Activated T-helper 2 cell treated with anti-CD3 and anti-CD28 coated beads, Interferon-gamma antibody, Interleukin-2, Interleukin-4, amounts not matched to agents 10 μg/mL and 5 μg/mL and 100 μg/mL, durations not matched to agents 14 hours and 24 hours and 36 hours (primary cell): ENCODE measurements around the gene PRRX1. TPM values are rescaled to one million over a fixed set of nuclear protein-coding genes. Genes with fewer than 3 reads are reported as not detected.

Source experiments
- DNase-seq: peaks from one replicate; pipeline ENCODE4 v3.0.0; 2021; ENCODE audit warnings: low spot score
- H3K27ac Mint-ChIP-seq: one replicate; pipeline ENCODE4 v1.8.0; 2021; ENCODE audit warnings: mixed read lengths
- H3K27me3 Mint-ChIP-seq: one replicate; pipeline ENCODE4 v1.8.0; 2021; ENCODE audit warnings: low read depth, mixed read lengths
- H3K36me3 Mint-ChIP-seq: one replicate; pipeline ENCODE4 v1.8.0; 2021; ENCODE audit warnings: low read depth, mixed read lengths
- H3K4me1 Mint-ChIP-seq: one replicate; pipeline ENCODE4 v1.8.0; 2021; ENCODE audit warnings: low read depth, mixed read lengths
- H3K4me3 Mint-ChIP-seq: one replicate; pipeline ENCODE4 v1.8.0; 2021; ENCODE audit warnings: low read depth, mild to moderate bottlenecking, moderate library complexity, mixed read lengths
- H3K9me3 Mint-ChIP-seq: one replicate; pipeline ENCODE4 v1.8.0; 2021; ENCODE audit warnings: mixed read lengths
- intact Hi-C: fragments of 100-400 bp; cut with micrococcal nuclease; formaldehyde crosslinking; loops from one replicate; pipeline ENCODE4 v1.15.1; 2023
- total RNA-seq: library from RNA; stranded (reverse); gene quantifications from 2 replicates; pipeline ENCODE4 v1.2.3, GENCODE V29; 2022

Gene PRRX1
- total RNA-seq, 1 donor from 2014 or later: not detected

DNA sequence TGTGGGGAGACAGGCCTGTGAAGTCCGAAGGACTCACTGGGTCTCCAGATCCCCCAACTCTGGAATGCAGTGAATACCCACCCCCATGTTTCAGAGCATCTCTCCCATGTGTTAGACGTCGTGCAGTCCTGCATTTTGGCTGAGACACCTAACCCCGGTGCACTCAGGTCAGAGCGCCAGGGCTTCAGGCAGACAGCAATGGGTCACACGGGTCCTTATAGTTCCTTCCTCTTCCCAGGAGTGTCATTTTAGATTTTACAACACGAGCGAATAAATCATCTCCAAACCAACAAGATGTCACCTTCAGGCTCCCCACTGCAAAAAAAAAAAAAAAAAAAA, 5.1 kb downstream of the PRRX1 start:
- Mint-ChIP-seq H3K27me3 (peaks cover 87% of the 10 kb centered on the region), H3K9me3 (no peaks in the 10 kb centered on the region), H3K36me3 (no peaks in the 10 kb centered on the region), H3K4me1 (peaks cover 8% of the 10 kb centered on the region), H3K27ac (no peak overlapping the region), H3K4me3 (no peak overlapping the region)
- DNase-seq: no peak
- intact Hi-C loops: loop anchor here (10.0 kb wide), 2 partner anchors 74 to 154 kb away; no protein-coding TSS in a partner anchor

DNA sequence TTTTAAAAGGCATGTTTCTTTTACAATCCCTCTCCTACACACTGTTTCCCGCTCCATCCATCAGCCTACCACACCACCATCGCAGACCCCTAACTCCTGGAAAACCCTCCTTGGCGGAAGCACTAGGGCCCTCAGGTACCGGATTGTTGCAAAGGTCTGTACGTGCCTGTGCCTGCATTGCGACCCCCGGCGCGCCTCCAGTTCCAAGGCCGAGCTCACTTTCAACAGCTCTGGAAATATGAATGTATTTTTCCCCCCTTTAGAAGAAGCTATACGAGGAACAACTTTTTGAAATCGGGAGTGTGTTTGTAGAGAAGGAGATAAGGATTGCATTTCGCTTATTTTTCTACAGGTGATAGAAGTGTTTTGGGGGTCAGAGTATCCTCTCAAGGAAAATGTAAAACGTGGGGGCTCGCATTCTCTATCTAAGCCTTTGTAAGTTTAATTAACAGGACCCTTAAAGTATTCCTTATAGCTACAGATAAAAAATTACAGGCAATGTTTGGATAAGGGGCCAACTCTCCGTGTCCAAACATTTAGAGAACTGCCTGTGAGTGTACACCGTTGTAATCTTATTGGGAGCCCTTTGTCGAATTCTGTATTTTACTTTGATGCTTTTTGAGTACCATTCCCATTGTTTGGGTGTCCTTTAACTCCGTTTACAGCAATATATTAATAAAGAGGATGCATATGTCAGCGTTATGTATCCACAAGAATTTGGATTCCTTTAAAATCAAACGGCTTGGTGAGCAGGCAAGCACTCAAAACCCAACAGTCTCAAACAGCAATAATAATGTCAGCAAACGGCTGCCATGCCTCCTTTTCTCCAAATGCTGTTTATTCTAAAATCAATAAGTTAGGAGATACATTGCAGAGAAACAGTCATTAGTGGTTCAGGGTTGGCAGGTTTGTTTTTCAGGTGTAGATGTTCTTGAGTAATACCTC, 5.9 kb downstream of the PRRX1 start:
- intact Hi-C loops: loop anchor here (10.0 kb wide), 2 partner anchors 75 to 155 kb away; no protein-coding TSS in a partner anchor
- Mint-ChIP-seq H3K27me3 (peaks cover 84% of the 10 kb centered on the region), H3K9me3 (no peaks in the 10 kb centered on the region), H3K4me1 (peaks cover 8% of the 10 kb centered on the region), H3K4me3 (no peak overlapping the region), H3K36me3 (no peaks in the 10 kb centered on the region), H3K27ac (no peak overlapping the region)
- DNase-seq: no peak

DNA sequence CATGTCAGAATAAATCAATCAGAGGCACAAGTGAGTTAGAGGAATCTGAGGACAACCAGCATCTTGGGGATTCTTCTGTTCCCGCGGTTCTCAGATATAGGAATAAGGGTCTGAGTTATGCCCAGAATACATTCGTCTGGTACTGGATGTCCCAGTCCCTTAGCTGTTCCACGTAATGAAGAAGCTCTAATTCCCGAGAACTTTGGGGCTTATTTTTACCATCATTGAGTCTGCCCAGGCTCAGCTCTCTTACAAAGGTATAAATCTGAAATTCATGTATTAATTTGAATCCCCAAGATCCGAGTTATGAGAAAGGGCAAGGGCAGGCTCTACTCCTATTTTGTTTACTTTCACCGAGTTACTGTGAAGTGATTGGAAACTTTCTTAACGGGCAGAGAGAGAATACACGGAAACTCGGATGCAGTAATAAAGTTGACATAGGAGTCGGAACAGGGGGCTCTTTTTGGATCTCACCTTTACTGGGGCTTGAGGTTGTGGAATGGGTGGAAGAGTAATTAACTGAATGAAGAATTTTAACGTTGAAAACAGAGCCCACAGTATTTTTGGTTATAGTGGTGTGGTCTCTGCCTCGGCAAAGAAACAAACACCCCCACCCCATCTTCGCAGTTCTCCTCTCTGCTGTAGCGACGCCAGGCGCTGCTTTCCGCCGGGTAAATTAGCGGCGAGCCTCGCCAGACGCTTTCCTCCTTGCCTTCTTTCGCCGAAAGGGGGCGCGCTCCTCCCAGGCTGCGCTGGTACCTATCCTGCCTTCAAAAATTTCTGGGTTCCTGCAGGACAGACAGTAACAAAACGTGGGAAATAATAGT, 7.1 kb downstream of the PRRX1 start:
- H3K36me3 Mint-ChIP-seq: no peaks in the 10 kb centered on the region
- no peaks in the 10 kb centered on the region for H3K9me3 Mint-ChIP-seq
- H3K27me3 Mint-ChIP-seq: peaks cover 75% of the 10 kb centered on the region
- intact Hi-C loops: no loop called here
- peaks cover 5% of the 10 kb centered on the region for H3K4me1 Mint-ChIP-seq
- H3K27ac Mint-ChIP-seq: no peak overlapping the region
- H3K4me3 Mint-ChIP-seq: no peak overlapping the region
- no peak for DNase-seq

DNA sequence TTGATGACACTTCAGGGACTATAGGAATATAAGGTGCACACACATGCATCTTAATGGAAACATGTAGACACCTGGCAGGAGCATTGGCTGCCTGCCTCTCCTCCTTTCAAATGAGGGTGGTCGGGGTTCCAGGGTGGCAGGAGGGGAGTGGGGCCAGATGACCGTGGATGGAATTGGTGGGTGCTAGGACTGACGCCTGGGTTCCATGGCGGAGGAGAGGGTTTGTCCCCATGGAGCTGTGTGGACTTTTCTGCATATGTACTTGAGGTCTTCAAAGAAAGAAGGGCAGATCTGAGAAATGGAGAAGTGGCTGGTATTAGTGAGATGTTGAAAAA, 7.7 kb downstream of the PRRX1 start:
- no peak overlapping the region for H3K27ac Mint-ChIP-seq
- no peak for DNase-seq
- intact Hi-C loops: no loop called here
- no peak overlapping the region for H3K4me3 Mint-ChIP-seq
- H3K27me3 Mint-ChIP-seq: peaks cover 74% of the 10 kb centered on the region
- H3K36me3 Mint-ChIP-seq: no peaks in the 10 kb centered on the region
- H3K9me3 Mint-ChIP-seq: no peaks in the 10 kb centered on the region
- H3K4me1 Mint-ChIP-seq: peaks cover 3% of the 10 kb centered on the region

DNA sequence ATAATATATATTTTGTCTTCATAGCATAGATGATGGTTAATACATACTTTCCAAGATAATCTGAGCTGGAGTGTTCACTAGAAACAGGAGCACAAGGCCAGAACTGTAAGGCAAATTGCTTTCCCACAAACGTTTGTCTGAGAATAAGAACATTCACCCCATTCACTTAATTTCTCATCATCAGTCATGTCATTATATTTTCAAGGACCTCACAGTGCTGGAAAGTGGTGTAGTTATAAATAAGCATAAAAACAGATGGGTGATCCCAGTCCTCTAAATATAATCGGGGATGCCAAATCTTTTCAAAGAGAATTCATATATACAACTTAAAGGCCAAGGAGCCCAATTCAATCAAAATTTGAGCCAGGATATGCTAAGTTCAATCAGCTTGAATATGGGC, 8.4 kb downstream of the PRRX1 start:
- no peaks in the 10 kb centered on the region for H3K9me3 Mint-ChIP-seq
- no peaks in the 10 kb centered on the region for H3K36me3 Mint-ChIP-seq
- H3K27me3 Mint-ChIP-seq: peaks cover 69% of the 10 kb centered on the region
- H3K4me1 Mint-ChIP-seq: no peaks in the 10 kb centered on the region
- H3K4me3 Mint-ChIP-seq: no peak overlapping the region
- no peak overlapping the region for H3K27ac Mint-ChIP-seq
- intact Hi-C loops: no loop called here
- no peak for DNase-seq

DNA sequence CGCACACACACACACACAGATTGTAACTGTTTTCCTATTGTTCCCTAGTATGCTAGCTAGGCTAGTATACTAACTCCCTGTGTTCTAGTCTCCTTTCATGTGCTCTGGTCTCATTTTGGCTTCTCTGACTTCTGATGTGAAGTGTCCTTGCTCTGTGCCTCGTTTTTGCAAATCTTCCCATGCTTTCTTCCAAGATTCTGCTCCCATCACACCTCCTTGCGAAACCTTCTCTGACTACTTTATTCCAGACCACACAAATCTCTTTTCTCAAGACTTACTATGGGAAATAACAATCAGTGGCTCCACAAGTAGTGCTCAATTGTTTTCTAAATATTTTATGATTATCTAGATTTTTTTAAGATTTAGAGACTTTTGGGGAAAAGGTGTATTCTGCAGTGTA, 10.3 kb downstream of the PRRX1 start:
- intact Hi-C loops: no loop called here

DNA sequence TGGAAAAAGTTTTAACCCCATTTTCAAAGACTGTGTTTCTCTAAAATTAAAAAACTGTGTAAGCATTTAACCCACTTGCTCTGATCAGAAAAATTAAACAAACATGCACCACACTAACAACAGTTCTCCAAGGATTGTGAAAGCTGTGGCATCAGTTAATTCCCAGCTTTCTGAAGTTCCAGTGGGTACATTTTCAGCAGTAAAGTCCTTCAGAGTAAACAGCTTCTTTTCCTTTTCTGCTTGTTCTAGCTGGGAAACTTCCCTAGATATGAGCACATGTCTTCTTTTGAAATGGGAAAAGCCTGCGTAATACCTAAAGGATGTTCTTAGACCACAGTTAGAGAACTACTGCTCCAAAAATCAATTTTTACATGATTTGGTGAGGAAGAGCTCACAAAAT, 11.1 kb downstream of the PRRX1 start:
- Mint-ChIP-seq H3K27ac (no peak overlapping the region), H3K36me3 (no peaks in the 10 kb centered on the region), H3K27me3 (peaks cover 44% of the 10 kb centered on the region), H3K4me3 (no peak overlapping the region), H3K4me1 (no peaks in the 10 kb centered on the region), H3K9me3 (no peaks in the 10 kb centered on the region)
- DNase-seq: no peak
- intact Hi-C loops: no loop called here

More for the DNA sequence above, 10.3 kb downstream of the PRRX1 start:
- no peak for DNase-seq
- Mint-ChIP-seq H3K9me3 (no peaks in the 10 kb centered on the region), H3K27ac (no peak overlapping the region), H3K4me3 (no peak overlapping the region), H3K4me1 (no peaks in the 10 kb centered on the region), H3K27me3 (peaks cover 49% of the 10 kb centered on the region), H3K36me3 (no peaks in the 10 kb centered on the region)

DNA sequence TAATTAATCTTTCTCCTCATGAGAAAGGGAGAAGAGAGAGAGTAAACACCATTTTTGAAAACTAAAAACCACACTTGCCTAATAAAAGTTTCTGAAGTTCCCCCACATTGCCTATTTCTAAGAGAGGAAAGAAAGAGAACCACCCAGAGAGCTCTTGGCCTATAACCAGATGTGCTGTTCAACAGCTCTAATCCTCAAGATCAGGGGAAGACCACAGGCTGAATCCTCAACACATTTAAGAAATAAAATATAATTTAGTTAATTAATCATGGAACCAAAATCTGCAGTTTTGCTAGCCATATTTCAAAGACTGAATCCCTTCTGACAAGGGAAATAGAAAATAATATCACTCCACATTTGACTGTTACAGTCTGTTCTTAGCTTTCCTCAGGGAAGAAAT, 11.9 kb downstream of the PRRX1 start:
- Mint-ChIP-seq H3K9me3 (no peaks in the 10 kb centered on the region), H3K4me1 (no peaks in the 10 kb centered on the region), H3K36me3 (no peaks in the 10 kb centered on the region), H3K4me3 (no peak overlapping the region), H3K27me3 (peaks cover 37% of the 10 kb centered on the region), H3K27ac (no peak overlapping the region)
- no peak for DNase-seq
- intact Hi-C loops: no loop called here

DNA sequence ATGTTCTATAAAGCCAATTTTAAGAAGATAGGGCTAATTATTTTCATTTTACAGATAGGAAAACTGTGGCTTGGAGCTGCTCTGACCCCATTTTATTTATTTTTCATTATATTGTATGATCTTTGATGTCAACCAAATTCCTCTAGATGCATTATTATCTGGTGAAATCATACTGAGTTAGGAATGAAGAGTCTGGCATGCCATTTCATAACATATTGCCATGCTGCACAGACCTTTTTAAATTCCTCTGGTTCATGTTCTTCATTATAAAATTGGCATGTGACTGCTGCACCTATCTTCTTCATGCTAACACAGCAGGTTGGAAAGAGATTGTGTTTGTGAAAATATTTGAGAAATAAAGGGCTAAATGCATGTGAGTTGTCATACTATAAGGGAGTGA, 12.7 kb downstream of the PRRX1 start:
- no peak for DNase-seq
- Mint-ChIP-seq H3K4me3 (no peak overlapping the region), H3K4me1 (no peaks in the 10 kb centered on the region), H3K27me3 (peaks cover 32% of the 10 kb centered on the region), H3K27ac (no peak overlapping the region), H3K9me3 (no peaks in the 10 kb centered on the region), H3K36me3 (no peaks in the 10 kb centered on the region)
- intact Hi-C loops: no loop called here

DNA sequence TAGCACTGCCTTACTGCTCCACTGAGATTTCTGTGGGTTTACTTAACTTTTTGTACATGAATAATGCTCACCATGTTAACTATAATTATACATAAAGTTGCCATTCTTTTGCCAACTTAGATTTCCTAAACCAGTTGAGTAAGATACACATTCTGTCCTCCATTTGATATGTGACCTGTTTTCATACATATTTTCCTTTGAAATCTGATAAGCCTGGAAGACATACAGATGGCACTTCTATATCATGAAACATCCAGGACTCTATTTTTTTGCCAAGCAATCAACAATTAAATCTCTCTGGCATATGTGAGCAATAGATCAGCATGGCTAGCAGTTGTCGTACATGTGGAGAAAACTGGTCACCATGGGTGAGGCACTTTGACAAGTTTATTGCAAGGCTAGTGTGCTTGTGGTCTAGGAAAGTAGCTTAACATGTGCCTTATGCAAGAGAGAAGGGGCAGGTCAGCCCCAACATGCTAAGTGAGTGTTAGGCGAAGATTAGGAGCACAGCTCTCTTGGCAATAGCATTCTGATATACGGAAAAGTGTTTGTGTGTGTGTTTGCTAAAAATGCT, 14.2 kb downstream of the PRRX1 start:
- Mint-ChIP-seq H3K27ac (no peak overlapping the region), H3K27me3 (peaks cover 29% of the 10 kb centered on the region), H3K4me1 (no peaks in the 10 kb centered on the region), H3K4me3 (no peak overlapping the region), H3K36me3 (no peaks in the 10 kb centered on the region), H3K9me3 (no peaks in the 10 kb centered on the region)
- intact Hi-C loops: no loop called here
- no peak for DNase-seq

DNA sequence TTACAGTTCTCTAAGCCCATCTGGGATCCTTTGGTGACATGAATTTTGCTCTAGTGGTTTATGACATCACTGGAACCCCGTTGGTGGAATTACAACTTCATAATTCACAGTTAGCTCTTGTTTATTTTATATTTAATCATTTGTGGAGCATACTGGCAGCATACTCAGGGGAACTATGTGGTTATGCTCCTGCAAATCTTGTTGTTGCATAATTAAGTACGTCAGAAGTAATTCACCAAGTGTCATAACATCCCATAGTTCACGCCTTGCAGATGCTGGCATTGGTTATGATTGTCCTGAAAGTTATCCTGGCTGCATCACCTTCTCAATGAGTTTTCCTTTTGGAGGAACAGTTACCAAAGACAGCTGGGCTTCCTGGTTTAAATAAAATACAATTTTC, 16.5 kb downstream of the PRRX1 start:
- H3K36me3 Mint-ChIP-seq: no peaks in the 10 kb centered on the region
- H3K27ac Mint-ChIP-seq: no peak overlapping the region
- DNase-seq: no peak
- H3K4me1 Mint-ChIP-seq: no peaks in the 10 kb centered on the region
- no peak overlapping the region for H3K4me3 Mint-ChIP-seq
- H3K9me3 Mint-ChIP-seq: no peaks in the 10 kb centered on the region
- intact Hi-C loops: no loop called here
- peaks cover 17% of the 10 kb centered on the region for H3K27me3 Mint-ChIP-seq

DNA sequence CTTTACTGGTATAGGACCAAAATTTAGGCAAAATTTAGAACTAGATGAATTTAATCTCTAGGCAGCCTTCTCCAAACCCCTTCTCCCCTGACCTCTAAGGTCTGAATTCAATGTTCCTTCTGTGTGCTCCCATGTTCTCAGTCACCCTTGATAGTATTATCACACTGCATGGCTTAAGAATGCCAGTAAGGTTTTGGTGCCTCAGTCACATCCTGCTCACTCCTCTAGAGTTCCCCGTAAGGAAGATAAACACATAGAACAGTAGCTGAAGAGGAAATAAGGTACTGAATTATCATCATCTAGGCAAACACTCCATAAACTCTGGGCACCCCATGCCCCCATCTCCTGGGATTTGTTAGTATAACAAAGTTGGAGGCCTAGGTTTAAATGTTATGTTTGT, 18.2 kb downstream of the PRRX1 start:
- no peak for DNase-seq
- H3K4me3 Mint-ChIP-seq: no peak overlapping the region
- H3K36me3 Mint-ChIP-seq: no peaks in the 10 kb centered on the region
- intact Hi-C loops: no loop called here
- peaks cover 12% of the 10 kb centered on the region for H3K27me3 Mint-ChIP-seq
- no peaks in the 10 kb centered on the region for H3K9me3 Mint-ChIP-seq
- H3K27ac Mint-ChIP-seq: no peak overlapping the region
- H3K4me1 Mint-ChIP-seq: no peaks in the 10 kb centered on the region

DNA sequence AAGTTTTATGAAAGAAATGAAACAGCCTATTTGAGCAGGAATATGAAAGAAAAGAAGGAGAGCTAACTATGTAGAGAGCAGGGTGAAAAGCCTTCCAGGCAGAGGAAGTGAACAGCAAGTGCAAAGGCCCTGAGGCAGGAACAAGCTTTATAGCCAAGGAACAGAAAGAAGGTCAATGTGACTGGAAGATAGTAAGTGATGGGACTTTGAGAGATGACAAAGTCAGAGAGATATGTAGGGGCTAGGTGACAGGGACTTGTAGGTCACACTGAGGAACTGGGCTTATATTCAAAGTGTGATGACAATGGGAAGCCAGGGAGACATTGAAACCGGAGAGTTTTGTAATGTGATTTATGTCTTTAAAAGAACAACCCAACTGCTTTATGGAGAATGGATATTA, 18.9 kb downstream of the PRRX1 start:
- H3K4me1 Mint-ChIP-seq: no peaks in the 10 kb centered on the region
- H3K4me3 Mint-ChIP-seq: no peak overlapping the region
- DNase-seq: no peak
- no peak overlapping the region for H3K27ac Mint-ChIP-seq
- peaks cover 12% of the 10 kb centered on the region for H3K27me3 Mint-ChIP-seq
- H3K9me3 Mint-ChIP-seq: no peaks in the 10 kb centered on the region
- H3K36me3 Mint-ChIP-seq: no peaks in the 10 kb centered on the region
- intact Hi-C loops: no loop called here
